Spleen (tissue), 7 donors: Measurements from ENCODE around the gene PDIA6.

Source experiments
- CTCF ChIP-seq, 11 experiments: fragments of 200-600 bp in 7 of 11; fragments of 450-650 bp in 4 of 11; sonication (generic) in 4 of 11; IDR thresholded peaks in 8 of 11; conservative IDR thresholded peaks in 3 of 11; 1 replicate in 7 of 11; 2 replicates in 4 of 11; pipeline versions ENCODE4 v1.4.0 to v1.8.0; 2016 to 2021; ENCODE audit warnings: antibody characterized with exemption in 11 of 11, inconsistent platforms in 4 of 11, mild to moderate bottlenecking in 1 of 11
- POLR2A ChIP-seq, 3 donors: fragments of 450-650 bp; IDR thresholded peaks; one replicate each; pipeline ENCODE4 v1.5.1; 2017; ENCODE audit warnings: antibody characterized with exemption in 3 of 3, mild to moderate bottlenecking in 1 of 3
- POLR2AphosphoS5 ChIP-seq, 3 donors: sonication (generic); formaldehyde crosslinking; IDR thresholded peaks; one replicate each; pipeline ENCODE4 v1.5.1; 2017; ENCODE audit warnings: antibody characterized with exemption in 3 of 3
- donor health status: DM: no; HTN: no; CAD: no; lungs with moderate emphysema.
- donor health status: DM: no; HTN: no; CAD: no.
- donor health status: DM: no; HTN: no; CAD: no.

GRCh38 chr2:10841547-10842219, 29.1 kb upstream of the PDIA6 start:
- TF ChIP-seq CTCF (IDR thresholded peaks at IDR 0.05 in 8 of 11, conservative IDR thresholded peaks at IDR 0.05 in 3 of 11) (no peak), POLR2A (IDR thresholded peaks at IDR 0.05) (no peak), POLR2AphosphoS5 (IDR thresholded peaks at IDR 0.05) (no peak)
